OCI-LY1 (cell line): ENCODE measurements around the gene KRTAP22-2.

ENCODE experiments used
- H2AFZ ChIP-seq: fragments of 200-600 bp; sonication (generic), shearing (Covaris generic); 2 replicates; pipeline ENCODE4 v1.6.0; 2014; ENCODE audit warnings: antibody characterized with exemption, mild to moderate bottlenecking, low read length
- H3F3A ChIP-seq: fragments of 200-600 bp; sonication (generic), shearing (Covaris generic); 2 replicates; pipeline ENCODE4 v1.6.0; 2014; ENCODE audit warnings: mild to moderate bottlenecking, antibody characterized with exemption, low read length, moderate library complexity; ENCODE audit not compliant: insufficient read depth
- H3K27ac ChIP-seq: fragments of 200-600 bp; sonication (generic); 2 replicates; pipeline ENCODE4 v1.5.1; 2014; ENCODE audit warnings: low read length, mixed run types, mild to moderate bottlenecking, low read depth; ENCODE audit not compliant: poor library complexity, severe bottlenecking
- H3K27me3 ChIP-seq: fragments of 200-600 bp; sonication (generic); 2 replicates; pipeline ENCODE4 v1.6.0; 2014; ENCODE audit warnings: antibody characterized with exemption, mild to moderate bottlenecking, low read length, moderate library complexity; ENCODE audit not compliant: insufficient read depth
- H3K36me3 ChIP-seq: fragments of 200-600 bp; sonication (generic); 2 replicates; pipeline ENCODE4 v1.6.1; 2014; ENCODE audit warnings: mild to moderate bottlenecking, antibody characterized with exemption, low read length, moderate library complexity, mixed read lengths; ENCODE audit not compliant: insufficient read depth
- H3K4me1 ChIP-seq: fragments of 200-600 bp; sonication (generic); 2 replicates; pipeline ENCODE4 v1.5.1; 2014; ENCODE audit warnings: mild to moderate bottlenecking, low read length, moderate library complexity; ENCODE audit not compliant: insufficient read depth, severe bottlenecking
- H3K4me2 ChIP-seq: fragments of 200-600 bp; sonication (generic), shearing (Covaris generic); 2 replicates; pipeline ENCODE4 v1.6.1; 2014; ENCODE audit warnings: low read length
- H3K4me3 ChIP-seq: fragments of 200-600 bp; sonication (generic); 2 replicates; pipeline ENCODE4 v1.5.1; 2014; ENCODE audit warnings: low read length, low read depth, mild to moderate bottlenecking, mixed read lengths; ENCODE audit not compliant: poor library complexity, severe bottlenecking
- H3K79me2 ChIP-seq: fragments of 200-600 bp; shearing (Covaris generic); 2 replicates; pipeline ENCODE4 v1.6.1; 2016; ENCODE audit warnings: mixed run types, low read length, mixed read lengths; ENCODE audit not compliant: insufficient read depth
- H3K9ac ChIP-seq: fragments of 200-600 bp; sonication (generic), shearing (Covaris generic); 2 replicates; pipeline ENCODE4 v1.6.1; 2014; ENCODE audit warnings: mild to moderate bottlenecking, low read length, mixed read lengths
- H3K9me2 ChIP-seq: fragments of 200-600 bp; sonication (generic), shearing (Covaris generic); 2 replicates; pipeline ENCODE4 v1.6.1; 2014; ENCODE audit warnings: low read depth, mild to moderate bottlenecking, low read length, mixed read lengths
- H3K9me3 ChIP-seq: fragments of 200-600 bp; shearing (Covaris generic); 2 replicates; pipeline ENCODE4 v1.6.1; 2014; ENCODE audit warnings: low read length, mixed read lengths
- H4K20me1 ChIP-seq: fragments of 200-600 bp; sonication (generic), shearing (Covaris generic); 2 replicates; pipeline ENCODE4 v1.6.0; 2016; ENCODE audit warnings: mild to moderate bottlenecking, low read length; ENCODE audit not compliant: insufficient read depth
- EZH2 ChIP-seq: fragments of 200-600 bp; sonication (generic), shearing (Covaris generic); IDR thresholded peaks from 2 replicates; pipeline ENCODE4 v1.8.0; 2017; ENCODE audit warnings: borderline replicate concordance, mixed run types, mild to moderate bottlenecking, antibody characterized with exemption, low read length, moderate library complexity, mixed read lengths
- TF ChIP-seq, protein P1 (sequence below): fragments of 200-600 bp; sonication (generic), shearing (Covaris generic); IDR thresholded peaks from 2 replicates; pipeline ENCODE4 v1.5.1; 2017; ENCODE audit warnings: mild to moderate bottlenecking, antibody characterized with exemption, low read length, moderate library complexity, mixed read lengths

Gene KRTAP22-2

GRCh38 chr21:30629200-30629599, 39.0 kb upstream of the KRTAP22-2 start:
- no peak overlapping the region for H3K9ac ChIP-seq
- no peak overlapping the region for H3K27ac ChIP-seq
- no peaks in the 10 kb centered on the region for H3K79me2 ChIP-seq
- no peaks in the 10 kb centered on the region for H3K27me3 ChIP-seq
- H3K4me2 ChIP-seq = no peak overlapping the region
- no peak for TF ChIP-seq EZH2
- TF ChIP-seq, protein P1, sequence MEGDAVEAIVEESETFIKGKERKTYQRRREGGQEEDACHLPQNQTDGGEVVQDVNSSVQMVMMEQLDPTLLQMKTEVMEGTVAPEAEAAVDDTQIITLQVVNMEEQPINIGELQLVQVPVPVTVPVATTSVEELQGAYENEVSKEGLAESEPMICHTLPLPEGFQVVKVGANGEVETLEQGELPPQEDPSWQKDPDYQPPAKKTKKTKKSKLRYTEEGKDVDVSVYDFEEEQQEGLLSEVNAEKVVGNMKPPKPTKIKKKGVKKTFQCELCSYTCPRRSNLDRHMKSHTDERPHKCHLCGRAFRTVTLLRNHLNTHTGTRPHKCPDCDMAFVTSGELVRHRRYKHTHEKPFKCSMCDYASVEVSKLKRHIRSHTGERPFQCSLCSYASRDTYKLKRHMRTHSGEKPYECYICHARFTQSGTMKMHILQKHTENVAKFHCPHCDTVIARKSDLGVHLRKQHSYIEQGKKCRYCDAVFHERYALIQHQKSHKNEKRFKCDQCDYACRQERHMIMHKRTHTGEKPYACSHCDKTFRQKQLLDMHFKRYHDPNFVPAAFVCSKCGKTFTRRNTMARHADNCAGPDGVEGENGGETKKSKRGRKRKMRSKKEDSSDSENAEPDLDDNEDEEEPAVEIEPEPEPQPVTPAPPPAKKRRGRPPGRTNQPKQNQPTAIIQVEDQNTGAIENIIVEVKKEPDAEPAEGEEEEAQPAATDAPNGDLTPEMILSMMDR = no peak
- no peak overlapping the region for H3K4me3 ChIP-seq
- H2AFZ ChIP-seq = no peak overlapping the region
- no peaks in the 10 kb centered on the region for H4K20me1 ChIP-seq
- H3K36me3 ChIP-seq = no peaks in the 10 kb centered on the region
- H3K4me1 ChIP-seq = no peaks in the 10 kb centered on the region
- no peaks in the 10 kb centered on the region for H3K9me3 ChIP-seq
- no peaks in the 10 kb centered on the region for H3K9me2 ChIP-seq
- H3F3A ChIP-seq = no peaks in the 10 kb centered on the region

- H2AFZ ChIP-seq = no peak overlapping the region
- no peak overlapping the region for H3K9ac ChIP-seq
- H3K27me3 ChIP-seq = no peaks in the 10 kb centered on the region
- H3K4me2 ChIP-seq = no peak overlapping the region
- H3K9me3 ChIP-seq = no peaks in the 10 kb centered on the region
- H3K9me2 ChIP-seq = no peaks in the 10 kb centered on the region
- H3K4me1 ChIP-seq = no peaks in the 10 kb centered on the region
- TF ChIP-seq EZH2 = no peak
- TF ChIP-seq, protein P1 = no peak
- no peak overlapping the region for H3K4me3 ChIP-seq
- no peaks in the 10 kb centered on the region for H4K20me1 ChIP-seq
- H3F3A ChIP-seq = no peaks in the 10 kb centered on the region
- no peak overlapping the region for H3K27ac ChIP-seq
- H3K79me2 ChIP-seq = no peaks in the 10 kb centered on the region
- H3K36me3 ChIP-seq = no peaks in the 10 kb centered on the region
These were observed 37.9 kb upstream of the KRTAP22-2 start for GRCh38 chr21:30628109-30628508.

GRCh38 chr21:30625449-30626165, 35.4 kb upstream of the KRTAP22-2 start:
- H3K79me2 ChIP-seq = no peaks in the 10 kb centered on the region
- H3K27me3 ChIP-seq = no peaks in the 10 kb centered on the region
- H3K9me2 ChIP-seq = no peaks in the 10 kb centered on the region
- no peak overlapping the region for H3K4me2 ChIP-seq
- H3K27ac ChIP-seq = no peak overlapping the region
- no peak overlapping the region for H3K9ac ChIP-seq
- no peak overlapping the region for H3K4me3 ChIP-seq
- TF ChIP-seq EZH2 = no peak
- TF ChIP-seq, protein P1 = no peak
- H3F3A ChIP-seq = no peaks in the 10 kb centered on the region
- no peaks in the 10 kb centered on the region for H3K4me1 ChIP-seq
- no peaks in the 10 kb centered on the region for H4K20me1 ChIP-seq
- H3K36me3 ChIP-seq = no peaks in the 10 kb centered on the region
- no peaks in the 10 kb centered on the region for H3K9me3 ChIP-seq
- no peak overlapping the region for H2AFZ ChIP-seq
